CD4-positive, alpha-beta T cell (primary cell): Measurements from ENCODE around the gene HDAC4. TPM values are rescaled to one million over a fixed set of nuclear protein-coding genes. Genes with fewer than 3 reads are reported as not detected.
A peak's percentile ranks its signal among the peaks of the same experiment; 100 is the strongest.

ENCODE experiments used
- ATAC-seq: fragments of 200-7000 bp; cut with Tn5 transposase; one replicate; pipeline ENCODE4 v1.10.0; 2022; ENCODE audit warnings: mild to moderate bottlenecking; ENCODE audit not compliant: poor library complexity
- CTCF ChIA-PET: fragments of 350-600 bp; sonication (Branson Sonifier 250); formaldehyde crosslinking; loops from one replicate; lab custom pipeline; 2021; ENCODE audit warnings: antibody characterized with exemption, inconsistent platforms; lab: Charles Lee
- POLR2A ChIA-PET: fragments of 350-600 bp; sonication (Branson Sonifier 250); formaldehyde crosslinking; loops from one replicate; lab custom pipeline; 2021; ENCODE audit warnings: antibody characterized with exemption, inconsistent platforms; lab: Charles Lee
- DNase-seq, 14 experiments: peaks; one replicate each; pipeline ENCODE4 v3.0.0-alpha.2; 2013 to 2020; ENCODE audit warnings: mixed read lengths in 2 of 14
- H3K27ac ChIP-seq, 2 donors: one replicate each; pipeline versions ENCODE4 v1.5.1 to v1.7.0; 2013; ENCODE audit warnings: low read length in 2 of 2, low read depth in 1 of 2, mild to moderate bottlenecking in 1 of 2
- H3K27me3 ChIP-seq, 2 experiments: 1 replicate in 1 of 2; 2 replicates in 1 of 2; pipeline versions ENCODE4 v1.6.1 to v1.7.0; 2013; ENCODE audit warnings: low read length in 2 of 2, control low read depth in 1 of 2, mild to moderate bottlenecking in 1 of 2, moderate library complexity in 1 of 2; ENCODE audit not compliant: insufficient read depth in 2 of 2, control insufficient read depth in 1 of 2
- H3K36me3 ChIP-seq: one replicate; pipeline ENCODE4 v1.6.1; 2013; ENCODE audit warnings: low read length, control low read depth; ENCODE audit not compliant: insufficient read depth
- H3K4me1 ChIP-seq: one replicate; pipeline ENCODE4 v1.6.1; 2013; ENCODE audit warnings: low read length, control low read depth; ENCODE audit not compliant: insufficient read depth
- H3K4me3 ChIP-seq: one replicate; pipeline ENCODE4 v1.5.1; 2013; ENCODE audit warnings: mild to moderate bottlenecking, low read length, moderate library complexity
- H3K9me3 ChIP-seq, 2 experiments: 1 replicate in 1 of 2; 2 replicates in 1 of 2; pipeline versions ENCODE4 v1.6.1 to v1.7.0; 2013; ENCODE audit warnings: low read length in 2 of 2, mild to moderate bottlenecking in 2 of 2, control low read depth in 1 of 2, moderate library complexity in 1 of 2; ENCODE audit not compliant: control insufficient read depth in 1 of 2, insufficient read depth in 1 of 2
- H3K27ac Mint-ChIP-seq: one replicate; pipeline ENCODE4 v1.8.0; 2020; ENCODE audit warnings: mixed read lengths
- H3K27me3 Mint-ChIP-seq: one replicate; pipeline ENCODE4 v1.8.0; 2021; ENCODE audit warnings: mixed read lengths
- H3K36me3 Mint-ChIP-seq: one replicate; pipeline ENCODE4 v1.8.0; 2021; ENCODE audit warnings: low read depth, mixed read lengths
- H3K4me1 Mint-ChIP-seq: one replicate; pipeline ENCODE4 v1.8.0; 2021; ENCODE audit warnings: low read depth, mixed read lengths
- H3K4me3 Mint-ChIP-seq: one replicate; pipeline ENCODE4 v1.8.0; 2020; ENCODE audit warnings: mild to moderate bottlenecking, mixed read lengths
- H3K9me3 Mint-ChIP-seq: one replicate; pipeline ENCODE4 v1.8.0; 2020; ENCODE audit warnings: mixed read lengths
- intact Hi-C, 2 experiments: fragments of 100-400 bp; cut with DNase I in 1 of 2; cut with micrococcal nuclease in 1 of 2; formaldehyde crosslinking; loops; one replicate each; pipeline versions ENCODE4 v1.15.1 to v1.9.0; 2023 to 2025; cut with DNase I, micrococcal nuclease
- total RNA-seq, 174 experiments: library from RNA in 2 of 174; stranded (reverse) in 2 of 174; gene quantifications; one replicate each; pipeline ENCODE4 v1.2.3 and lab custom pipeline; 2021 to 2026
- TF ChIP-seq, protein P1 (sequence below): fragments of 200-600 bp; IDR thresholded peaks from one replicate; pipeline ENCODE4 v1.8.0; 2022; ENCODE audit warnings: antibody characterized with exemption, mild to moderate bottlenecking

Gene HDAC4
- total RNA-seq, 2 experiments from 2014 or later = 45.3 to 49.2 TPM

DNA sequence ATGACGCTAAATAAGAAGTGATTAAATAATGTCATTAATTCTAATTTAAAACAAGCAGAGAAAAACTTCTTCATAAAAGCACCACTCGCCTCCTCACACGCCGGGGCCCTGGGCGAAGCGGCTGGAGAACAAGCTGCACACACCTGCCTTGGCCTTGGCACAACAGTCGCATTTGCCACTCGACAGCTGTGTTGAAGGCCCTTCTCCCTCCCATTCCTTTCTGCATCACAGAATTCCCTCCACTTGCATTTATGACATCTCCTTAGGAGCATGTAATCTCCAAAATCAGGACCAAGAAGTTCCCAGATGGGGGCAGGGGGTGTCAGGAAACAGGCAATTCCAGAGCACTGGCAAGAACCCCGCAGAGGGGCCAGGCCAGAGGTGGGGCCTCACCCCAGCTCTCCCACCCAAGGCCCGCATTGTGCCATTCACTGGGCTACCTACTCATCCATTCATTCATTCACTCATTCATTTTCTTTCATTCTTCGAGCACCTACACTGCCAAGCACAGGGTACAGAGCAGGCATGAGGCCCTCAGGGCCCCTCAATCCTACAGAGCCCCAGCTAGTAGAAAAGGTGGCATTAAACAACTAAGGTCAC, 6.4 kb downstream of the HDAC4 start:
- H3K4me3 Mint-ChIP-seq = no peak overlapping the region

DNA sequence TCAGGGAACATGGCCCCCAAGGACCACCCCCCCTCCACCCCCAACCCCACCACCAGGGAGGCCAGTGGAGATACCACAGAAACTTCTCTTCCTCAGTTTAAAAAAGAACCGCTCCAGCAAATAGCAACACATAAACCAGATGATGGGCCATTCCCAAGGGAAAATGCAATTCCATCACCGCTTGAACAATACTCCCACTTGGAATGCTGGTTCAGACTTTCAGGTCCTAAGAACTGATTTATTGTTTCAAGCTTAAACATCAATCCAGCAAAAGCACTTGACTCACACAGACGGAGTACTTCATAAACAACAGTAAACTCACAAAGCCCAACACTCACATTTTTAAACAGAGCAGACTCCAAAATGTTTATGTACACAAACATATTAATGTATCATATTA, 6.9 kb downstream of the HDAC4 start:
- intact Hi-C loops = no loop called here
- Mint-ChIP-seq H3K27me3 (no peaks in the 10 kb centered on the region), H3K4me1 (peaks cover 52% of the 10 kb centered on the region), H3K9me3 (no peaks in the 10 kb centered on the region), H3K36me3 (peaks cover 3% of the 10 kb centered on the region), H3K4me3 (no peak overlapping the region), H3K27ac (no peak overlapping the region)
- DNase-seq = no peak
- H3K4me1 ChIP-seq = peaks cover 20% of the 10 kb centered on the region
- H3K27ac ChIP-seq = no peak overlapping the region
- POLR2A ChIA-PET = interaction anchor here (1.0 kb wide), 1 partner anchor 127 kb away, joined by 4 read pairs; no protein-coding TSS in a partner anchor
- CTCF ChIA-PET = no interaction called here
- TF ChIP-seq, protein P1, sequence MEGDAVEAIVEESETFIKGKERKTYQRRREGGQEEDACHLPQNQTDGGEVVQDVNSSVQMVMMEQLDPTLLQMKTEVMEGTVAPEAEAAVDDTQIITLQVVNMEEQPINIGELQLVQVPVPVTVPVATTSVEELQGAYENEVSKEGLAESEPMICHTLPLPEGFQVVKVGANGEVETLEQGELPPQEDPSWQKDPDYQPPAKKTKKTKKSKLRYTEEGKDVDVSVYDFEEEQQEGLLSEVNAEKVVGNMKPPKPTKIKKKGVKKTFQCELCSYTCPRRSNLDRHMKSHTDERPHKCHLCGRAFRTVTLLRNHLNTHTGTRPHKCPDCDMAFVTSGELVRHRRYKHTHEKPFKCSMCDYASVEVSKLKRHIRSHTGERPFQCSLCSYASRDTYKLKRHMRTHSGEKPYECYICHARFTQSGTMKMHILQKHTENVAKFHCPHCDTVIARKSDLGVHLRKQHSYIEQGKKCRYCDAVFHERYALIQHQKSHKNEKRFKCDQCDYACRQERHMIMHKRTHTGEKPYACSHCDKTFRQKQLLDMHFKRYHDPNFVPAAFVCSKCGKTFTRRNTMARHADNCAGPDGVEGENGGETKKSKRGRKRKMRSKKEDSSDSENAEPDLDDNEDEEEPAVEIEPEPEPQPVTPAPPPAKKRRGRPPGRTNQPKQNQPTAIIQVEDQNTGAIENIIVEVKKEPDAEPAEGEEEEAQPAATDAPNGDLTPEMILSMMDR = no peak
- H3K36me3 ChIP-seq = peaks cover 3% of the 10 kb centered on the region
- peaks cover 0 to 6% of the 10 kb centered on the region in 2 experiments for H3K9me3 ChIP-seq
- no peak overlapping the region for H3K4me3 ChIP-seq
- no peak for ATAC-seq
- no peaks in the 10 kb centered on the region for H3K27me3 ChIP-seq

More for the DNA sequence above, 6.4 kb downstream of the HDAC4 start:
- ChIA-PET POLR2A (interaction anchor here (1.5 kb wide), 1 partner anchor 14 kb away, joined by 7 read pairs; no protein-coding TSS in a partner anchor), CTCF (no interaction called here)
- Mint-ChIP-seq H3K4me1 (peaks cover 58% of the 10 kb centered on the region), H3K36me3 (peaks cover 7% of the 10 kb centered on the region), H3K9me3 (no peaks in the 10 kb centered on the region), H3K27me3 (no peaks in the 10 kb centered on the region), H3K27ac (peak overlapping the region; percentile 13)
- ATAC-seq = no peak
- peaks cover 24% of the 10 kb centered on the region for H3K4me1 ChIP-seq
- H3K36me3 ChIP-seq = no peaks in the 10 kb centered on the region
- no peak overlapping the region for H3K27ac ChIP-seq
- H3K4me3 ChIP-seq = no peak overlapping the region
- no peak for DNase-seq
- TF ChIP-seq, protein P1 = no peak
- no peaks in the 10 kb centered on the region for H3K27me3 ChIP-seq
- intact Hi-C loops = no loop called here
- peaks cover 0 to 4% of the 10 kb centered on the region in 2 experiments for H3K9me3 ChIP-seq

DNA sequence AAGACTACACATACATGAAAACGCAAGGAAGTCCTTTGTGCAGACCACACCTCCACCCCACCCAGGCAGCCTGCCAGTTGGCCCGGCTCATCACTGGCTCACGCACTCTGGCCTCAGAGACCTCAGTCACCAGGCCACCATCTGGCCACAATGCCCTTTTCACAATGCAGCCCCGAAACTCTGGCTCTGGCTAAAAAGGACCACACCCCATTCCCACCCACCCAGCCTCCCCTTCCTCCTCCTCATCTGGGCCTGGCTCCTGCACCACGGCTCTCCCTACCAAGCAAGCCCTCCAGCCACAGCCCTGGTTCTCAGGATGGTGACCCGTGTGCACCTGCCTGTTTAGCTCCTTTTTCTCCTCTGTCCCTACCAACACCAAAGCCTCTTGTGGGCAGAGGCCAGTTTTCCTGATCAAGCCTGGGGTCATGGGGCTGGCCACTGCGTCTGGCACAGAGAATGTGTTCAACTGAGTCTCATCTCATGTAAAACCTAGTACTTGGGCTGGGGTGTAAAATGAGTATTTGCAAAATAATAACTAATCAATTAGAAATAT, 7.4 kb downstream of the HDAC4 start:
- peaks cover 7% of the 10 kb centered on the region for H3K36me3 ChIP-seq
- intact Hi-C loops = no loop called here
- no peaks in the 10 kb centered on the region for H3K27me3 ChIP-seq
- TF ChIP-seq, protein P1 = no peak
- no peak overlapping the region for H3K4me3 ChIP-seq
- no peaks in the 10 kb centered on the region for H3K9me3 Mint-ChIP-seq
- H3K4me1 Mint-ChIP-seq = peaks cover 48% of the 10 kb centered on the region
- H3K27ac ChIP-seq = no peak overlapping the region
- H3K27ac Mint-ChIP-seq = no peak overlapping the region
- DNase-seq (no peak), ATAC-seq (no peak)
- peaks cover 3% of the 10 kb centered on the region for H3K36me3 Mint-ChIP-seq
- ChIA-PET CTCF (no interaction called here), POLR2A (interaction anchor here (1.0 kb wide), 1 partner anchor 126 kb away, joined by 4 read pairs; no protein-coding TSS in a partner anchor)
- H3K27me3 Mint-ChIP-seq = no peaks in the 10 kb centered on the region
- H3K4me3 Mint-ChIP-seq = no peak overlapping the region
- H3K4me1 ChIP-seq = peaks cover 15% of the 10 kb centered on the region
- peaks cover 0 to 6% of the 10 kb centered on the region in 2 experiments for H3K9me3 ChIP-seq
